NCI-H2196 (cell line): ENCODE results near the gene CHORDC1.
"Not testable (repeated sequence)": the region's sequence is repeated elsewhere in the genome, so short reads cannot be mapped to it uniquely, and the experiment has no call there.

ENCODE experiments used
- DNase-seq: peaks from one replicate; lab custom pipeline; 2025; ENCODE audit not compliant: unreplicated experiment; lab: John Stamatoyannopoulos, UW

The CHORDC1 gene

DNA sequence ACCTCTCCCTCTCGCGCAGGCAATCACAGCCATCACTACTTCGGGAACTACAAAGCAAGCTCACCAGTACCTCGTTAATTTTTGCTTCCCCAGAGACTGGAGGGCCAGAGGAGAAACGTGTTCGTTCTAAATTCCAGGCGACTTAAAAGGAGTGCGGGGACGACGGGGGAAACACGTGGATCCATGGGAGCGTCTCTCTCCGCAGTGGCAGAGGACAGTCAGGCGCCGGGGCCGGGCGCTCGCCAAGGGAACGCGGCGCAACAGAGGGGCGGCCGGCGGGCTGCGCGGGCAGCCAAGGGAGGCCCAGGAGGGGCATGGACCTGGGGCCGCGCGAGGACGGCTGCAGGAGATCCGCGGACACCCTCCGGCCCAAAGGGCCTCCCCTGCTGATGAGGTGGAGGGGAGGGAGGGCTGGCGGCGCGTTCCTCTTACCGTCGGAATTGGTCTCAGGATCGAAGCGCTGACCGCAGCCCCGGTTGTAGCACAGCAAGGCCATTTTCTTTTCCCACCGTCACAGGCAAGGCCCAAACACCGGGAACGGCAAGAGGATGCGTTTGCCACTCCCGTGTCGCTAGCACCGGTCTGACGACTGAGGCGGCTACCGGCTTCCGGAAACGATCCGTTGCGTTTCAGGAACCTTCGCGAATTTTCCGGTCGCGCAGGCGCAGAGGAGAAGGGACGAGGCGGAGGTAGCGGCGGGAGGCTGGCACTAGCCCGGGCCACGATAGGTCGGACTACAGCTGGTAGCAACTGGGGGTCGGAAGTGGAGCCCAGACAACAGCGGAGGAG lies at the start of gene CHORDC1:
Gene CHORDC1 (minus strand): TSS at position 591 of the 789 bp plus-strand sequence. CDS start 95 bp downstream, at position 496.
- peak; percentile 88 for DNase-seq

DNA sequence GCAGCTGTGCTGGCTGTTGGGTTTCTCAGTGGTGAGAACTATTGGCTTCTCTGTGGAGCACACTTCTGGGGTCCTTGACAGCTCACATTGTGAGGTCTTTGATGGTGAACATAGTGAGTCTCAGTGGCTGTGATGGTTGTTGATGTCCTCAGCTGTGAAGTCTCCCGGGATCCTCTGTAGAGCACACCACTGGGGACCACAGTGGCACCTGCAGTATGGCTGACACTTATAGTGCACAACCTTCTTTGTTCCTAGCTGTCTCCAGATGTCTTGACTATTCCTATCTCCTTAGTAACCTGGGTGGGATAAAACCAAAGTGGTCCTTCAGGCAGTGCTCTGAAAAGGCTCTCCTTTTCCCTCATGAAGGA lies 34.3 kb upstream of the CHORDC1 start:
- DNase-seq, result no peak

DNA sequence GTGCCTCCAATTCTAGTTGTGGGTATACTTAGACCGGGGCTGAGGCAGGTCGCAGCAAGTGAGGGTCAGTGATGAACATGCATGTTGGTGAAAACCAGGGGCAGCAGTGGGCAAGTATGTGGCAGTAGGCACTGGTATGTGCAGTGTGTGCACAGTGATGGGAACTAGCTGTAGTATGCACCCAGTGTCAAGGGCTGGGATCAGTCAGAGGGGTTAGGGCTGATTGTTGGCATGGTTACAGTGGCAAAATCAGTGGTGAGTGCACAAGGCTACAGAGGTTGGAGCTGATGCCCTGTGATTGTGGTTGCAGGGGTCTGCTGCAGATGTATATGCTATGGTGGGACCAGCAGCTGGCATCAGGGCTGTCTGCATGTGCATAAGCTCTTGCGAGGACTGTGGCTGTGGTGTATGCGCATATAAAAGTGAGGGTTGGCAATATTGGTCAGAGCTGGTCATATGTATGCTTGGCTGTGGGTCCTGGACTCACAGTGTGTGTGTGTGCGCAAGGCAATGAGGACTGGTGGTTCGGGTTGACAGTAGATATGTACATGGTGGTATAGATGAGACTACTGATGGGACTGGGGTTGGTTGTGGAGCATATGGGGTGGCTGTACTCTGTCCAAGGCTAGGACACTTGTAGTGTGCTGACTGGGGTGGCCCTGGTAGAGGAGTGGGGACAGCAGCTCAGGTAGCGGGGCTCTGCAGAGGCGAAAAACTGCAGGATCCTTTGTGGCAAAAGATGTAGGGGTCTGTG lies 33.7 kb upstream of the CHORDC1 start:
- no peak for DNase-seq

DNA sequence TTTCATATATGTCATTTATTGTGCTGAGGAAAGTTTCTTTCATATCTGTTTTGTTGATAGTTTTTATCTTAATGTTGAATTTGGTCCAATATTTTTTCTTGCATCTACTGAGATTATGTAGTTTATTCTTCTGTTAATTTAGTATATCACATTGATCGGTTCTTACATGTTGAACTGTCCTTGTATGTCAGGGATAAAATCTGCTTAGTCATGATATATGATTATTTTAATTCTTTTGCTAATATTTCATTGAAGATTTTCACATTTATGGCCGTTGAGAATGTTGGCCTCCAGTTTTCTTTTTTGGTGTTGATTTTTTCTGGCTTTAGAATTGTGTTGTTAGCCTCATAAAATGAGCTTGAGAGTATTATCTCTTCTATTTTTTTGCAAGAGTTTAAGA lies 31.2 kb upstream of the CHORDC1 start:
- no peak for DNase-seq

DNA sequence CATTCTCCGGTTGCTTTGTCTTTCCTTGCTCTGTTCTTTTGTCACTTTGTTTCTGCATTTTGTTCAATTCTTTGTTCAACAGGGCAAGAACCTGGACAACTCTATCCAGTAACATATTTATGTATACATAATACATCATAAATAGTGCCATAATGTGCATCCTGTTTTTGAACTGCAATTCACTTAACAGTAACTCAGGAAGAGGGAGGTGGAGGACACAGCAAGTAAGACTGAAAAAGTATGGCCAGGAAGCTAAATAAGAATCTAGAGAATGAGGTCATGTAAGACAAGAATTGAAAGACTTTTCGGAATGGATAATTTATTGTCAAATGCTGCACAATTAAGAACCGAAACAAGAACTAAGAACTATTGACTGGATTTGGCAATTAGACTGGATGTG lies 29.2 kb upstream of the CHORDC1 start:
- no peak for DNase-seq

GRCh38 chr11:90251599-90251998 lies 28.8 kb upstream of the CHORDC1 start:
- no peak for DNase-seq

- no peak for DNase-seq
These were observed 28.1 kb upstream of the CHORDC1 start for GRCh38 chr11:90250970-90251369.

DNA sequence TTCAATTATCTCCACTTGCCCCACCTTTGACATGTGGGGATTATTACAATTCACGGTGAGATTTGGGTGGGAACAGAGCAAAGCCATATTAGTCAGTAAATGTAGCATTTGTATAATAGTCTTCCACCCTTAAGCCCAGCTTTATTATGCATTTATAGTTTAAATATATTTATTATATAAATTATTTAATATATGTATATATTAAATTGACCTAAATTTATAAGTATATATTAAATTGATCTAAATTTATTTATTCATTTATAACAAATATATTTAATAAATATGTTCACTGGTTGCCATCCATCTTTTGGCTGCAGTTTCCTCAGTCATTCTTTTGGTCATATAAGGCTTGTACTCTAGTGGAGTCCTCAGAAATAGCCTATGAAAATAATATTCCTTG lies 23.6 kb upstream of the CHORDC1 start:
- DNase-seq, result no peak

DNA sequence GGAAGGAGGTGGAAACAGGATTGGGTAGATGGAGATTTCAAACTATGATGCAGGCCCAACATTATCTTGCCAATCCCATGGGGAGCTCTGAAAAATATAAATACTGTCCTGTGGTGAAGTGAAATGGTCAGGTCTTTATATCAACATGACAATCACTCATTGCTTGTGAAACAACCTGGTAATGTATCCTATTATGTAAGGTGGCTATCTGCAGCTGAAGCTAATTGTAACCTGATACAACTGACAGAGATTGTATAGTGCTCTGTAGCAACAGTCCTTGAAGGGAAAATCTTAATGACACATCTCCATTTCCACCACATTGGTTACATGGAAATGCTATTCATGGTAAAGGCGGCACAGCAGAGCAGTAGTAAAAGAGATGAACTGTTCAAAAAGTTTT lies 20.7 kb upstream of the CHORDC1 start:
- DNase-seq, result no peak

DNA sequence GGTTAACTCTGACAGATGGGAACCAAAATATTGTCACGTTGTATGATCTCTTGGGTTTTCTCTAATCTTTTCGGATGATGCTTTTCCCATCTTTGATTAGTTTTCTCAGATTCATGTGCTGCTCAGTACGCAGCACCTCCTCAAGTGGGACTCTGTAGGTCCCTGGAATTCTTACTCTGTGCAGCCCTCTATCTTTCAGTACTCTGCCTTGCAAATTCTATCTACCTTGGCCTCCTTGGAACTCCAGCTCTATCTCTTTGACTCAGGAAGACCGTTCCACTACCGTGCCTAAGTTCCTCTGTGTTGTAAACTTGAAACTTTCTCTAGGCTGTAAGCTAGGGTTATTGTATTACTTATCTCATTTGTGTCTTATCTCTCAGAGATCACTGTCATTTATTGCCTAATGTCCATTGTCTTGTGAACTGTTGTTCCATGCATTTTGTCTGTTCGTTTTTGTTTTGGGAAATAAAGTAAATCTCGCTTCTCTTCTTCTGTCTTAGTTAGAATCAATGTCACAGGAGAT lies 20.1 kb upstream of the CHORDC1 start:
- no peak for DNase-seq

DNA sequence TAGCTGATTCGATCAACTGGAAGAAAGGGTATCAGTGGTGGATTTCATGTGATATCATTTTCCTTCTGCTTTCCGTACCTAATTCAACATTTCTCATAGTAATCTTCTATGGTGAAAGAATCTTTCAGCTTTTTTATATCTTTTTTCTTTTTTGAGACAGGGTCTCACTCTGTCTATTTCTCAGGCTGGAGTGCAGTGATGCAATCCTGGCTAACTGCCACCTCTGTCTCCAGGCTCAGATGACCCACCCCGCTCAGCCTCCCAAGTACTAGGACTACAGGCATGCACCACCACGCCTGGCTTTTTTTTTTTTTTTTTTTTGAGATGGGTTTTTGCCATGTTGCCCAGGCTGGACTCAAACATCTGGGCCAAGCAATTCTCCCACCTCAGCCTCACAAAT lies 18.6 kb upstream of the CHORDC1 start:
- DNase-seq, result no peak

DNA sequence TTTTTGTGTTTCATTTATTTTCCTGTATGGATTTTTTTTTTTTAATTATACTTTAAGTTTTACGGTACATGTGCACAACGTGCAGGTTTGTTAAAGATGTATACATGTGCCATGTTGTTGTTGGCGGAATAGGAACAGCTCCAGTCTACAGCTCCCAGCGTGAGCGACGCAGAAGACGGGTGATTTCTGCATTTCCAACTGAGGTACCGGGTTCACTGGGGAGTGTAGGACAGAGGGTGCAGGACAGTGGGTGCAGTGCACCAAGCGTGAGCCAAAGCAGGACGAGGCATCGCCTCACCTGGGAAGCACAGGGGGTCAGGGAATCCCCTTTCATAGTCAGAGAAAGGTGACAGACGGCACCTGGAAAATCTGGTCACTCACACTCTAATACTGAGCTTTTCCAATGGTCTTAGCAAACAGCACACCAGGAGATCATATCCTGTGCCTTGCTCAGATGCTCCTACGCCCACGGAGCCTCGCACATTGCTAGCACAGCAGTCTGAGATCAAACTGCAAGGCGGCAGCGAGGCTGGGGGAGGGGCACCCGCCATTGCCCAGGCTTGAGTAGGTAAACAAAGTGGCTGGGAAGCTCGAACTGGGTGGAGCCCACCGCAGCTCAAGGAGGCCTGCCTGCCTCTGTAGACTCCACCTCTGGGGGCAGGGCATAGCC lies 17.3 kb upstream of the CHORDC1 start:
- DNase-seq, result not testable (repeated sequence)

- no peak for DNase-seq
These were observed 14.2 kb upstream of the CHORDC1 start for GRCh38 chr11:90237004-90237403.

DNA sequence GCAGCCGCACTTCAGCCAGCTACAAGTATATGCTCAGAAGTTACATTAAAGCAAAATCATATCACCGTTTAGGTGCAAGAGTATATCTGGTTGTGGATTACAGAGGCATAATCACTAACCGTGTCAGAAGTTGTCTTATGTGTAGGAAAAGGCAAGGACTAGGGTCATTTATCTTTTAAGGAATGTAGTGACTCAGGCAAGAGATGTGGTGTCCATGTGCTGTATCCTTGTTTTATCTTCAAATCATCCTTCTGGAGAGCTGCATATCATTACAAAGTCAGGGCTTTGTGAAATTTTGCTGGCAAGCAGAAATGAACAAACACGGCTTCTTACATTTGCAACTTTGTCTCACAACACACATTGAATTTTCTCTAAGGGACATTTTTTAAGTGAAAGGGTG lies 12.7 kb upstream of the CHORDC1 start:
- DNase-seq, result no peak

- DNase-seq, result no peak
These were observed 12.1 kb upstream of the CHORDC1 start for GRCh38 chr11:90234977-90235376.

DNA sequence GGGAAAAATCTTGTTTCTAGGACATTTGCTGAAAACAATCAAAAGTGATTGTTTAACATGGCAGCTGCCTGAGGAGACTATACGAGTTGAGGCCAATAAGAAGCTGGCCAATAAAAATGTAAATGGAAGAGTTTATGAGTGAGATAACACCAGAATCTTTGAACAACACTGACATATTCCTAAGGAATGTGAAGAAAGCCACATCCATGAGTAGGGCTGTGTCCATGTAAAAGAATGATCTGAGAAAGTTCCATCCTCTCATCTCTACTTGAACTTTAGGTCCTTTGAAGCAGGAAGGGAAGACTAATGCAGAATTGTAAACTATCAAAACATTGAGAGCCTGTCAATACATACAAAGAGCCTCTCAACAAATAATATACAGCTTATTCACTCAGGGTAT lies 6.9 kb upstream of the CHORDC1 start:
- no peak for DNase-seq

- DNase-seq, result no peak
These were observed 5.2 kb upstream of the CHORDC1 start for GRCh38 chr11:90228056-90228455.

GRCh38 chr11:90223248-90223585 lies 368 bp upstream of the CHORDC1 start:
- DNase-seq, result no peak

DNA sequence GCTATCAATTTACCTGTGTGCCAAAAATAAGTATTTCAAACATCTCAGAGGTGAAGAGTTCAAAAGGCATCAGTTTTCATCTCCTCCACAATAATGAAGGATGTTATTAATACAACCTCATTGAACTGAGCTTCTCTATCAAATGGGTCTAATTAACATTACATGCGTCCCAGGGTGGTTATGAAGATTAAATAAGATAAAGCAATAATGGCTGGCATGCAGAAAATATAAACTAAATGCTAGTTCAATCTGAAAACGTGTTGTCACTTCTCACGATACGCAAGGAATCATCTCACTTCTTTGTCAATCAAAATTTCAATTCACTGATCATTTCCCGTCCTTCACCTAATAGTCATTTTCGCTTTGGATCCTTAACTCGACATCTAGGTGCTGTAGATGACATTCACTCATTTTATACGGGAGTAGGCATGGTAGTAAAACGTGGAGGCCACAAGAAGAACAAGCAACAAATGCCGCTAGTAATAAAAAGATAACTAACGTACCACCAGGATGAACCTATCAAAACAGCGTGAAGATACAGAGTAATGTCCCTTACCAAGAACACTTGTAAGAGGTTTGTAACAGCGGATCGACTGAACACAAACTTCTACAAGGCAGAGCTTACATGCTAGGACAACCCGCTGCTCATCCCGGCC lies 918 bp downstream of the CHORDC1 start:
- DNase-seq, result no peak

DNA sequence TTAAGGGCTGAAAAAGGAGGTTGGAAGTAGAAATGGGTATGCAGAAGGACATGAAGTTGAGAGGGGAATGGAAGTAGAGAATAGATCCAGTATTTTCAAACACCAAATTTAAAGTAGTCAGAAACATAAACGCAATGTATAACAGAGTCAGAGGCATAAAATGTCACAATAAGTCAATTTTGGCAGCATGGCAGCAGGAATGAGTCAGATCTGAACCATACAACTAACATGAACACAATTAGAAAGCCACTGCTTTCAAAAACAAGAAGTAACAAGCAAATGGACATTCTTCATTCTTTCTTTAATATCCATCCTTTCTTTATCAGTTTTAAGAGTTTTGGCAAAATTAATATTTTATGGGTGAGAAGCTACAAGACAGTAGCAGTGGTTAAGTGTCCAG lies 2.5 kb downstream of the CHORDC1 start:
- DNase-seq, result no peak

DNA sequence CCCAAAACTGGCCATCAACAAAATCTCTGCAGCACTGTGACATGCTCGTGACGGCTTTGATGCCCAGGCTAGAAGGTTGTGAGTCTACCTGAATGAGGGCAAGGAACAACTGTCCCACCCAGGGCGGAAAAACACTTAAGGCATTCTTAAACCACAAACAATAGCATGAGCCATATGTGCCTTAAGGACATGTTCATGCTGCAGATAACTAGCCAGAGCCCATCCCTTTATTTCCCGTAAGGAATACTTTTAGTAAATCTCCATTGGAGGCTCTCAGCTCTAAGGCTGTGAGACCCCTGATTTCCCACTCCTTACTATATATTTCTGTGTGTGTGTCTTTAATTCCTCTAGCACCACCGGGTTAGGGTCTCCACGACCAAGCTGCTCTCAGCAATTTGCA lies 3.4 kb downstream of the CHORDC1 start:
- no peak for DNase-seq
